Measurements from ENCODE around the gene HSD11B1. TPM values are rescaled to one million over a fixed set of nuclear protein-coding genes. Genes with fewer than 3 reads are reported as not detected.

Gene HSD11B1
- polyA plus RNA-seq, 1 experiment: 4.7 TPM

GRCh38 chr1:209728466-209728865 lies 23.8 kb downstream of the HSD11B1 start:
- H3K27me3 ChIP-seq (ENCODE audit: control insufficient read depth, insufficient read depth, low read length): no peaks in the 10 kb centered on the region
- ChIA-PET CTCF (interaction anchor here (1.0 to 1.6 kb wide), 8 partner anchors 20 to 1765 kb away, joined by 3 to 9 read pairs (median 4); no protein-coding TSS in a partner anchor), POLR2A (interaction anchor here (0.7 kb wide), 1 partner anchor 310 kb away, joined by 4 read pairs; no protein-coding TSS in a partner anchor)
- TF ChIP-seq CTCF (IDR thresholded peaks at IDR 0.05; ENCODE audit: low read depth, low read length): no peak
- no peak overlapping the region for H3K4me3 ChIP-seq (ENCODE audit: low read depth, low read length)
- DNase-seq (ENCODE audit: low read depth, low spot score): no peak
- no peaks in the 10 kb centered on the region for H3K9me3 ChIP-seq (ENCODE audit: control insufficient read depth, insufficient read depth, low read length)
- no peak overlapping the region for H3K27ac ChIP-seq (ENCODE audit: low read depth, low read length)

- H3K4me3 ChIP-seq (ENCODE audit: low read depth, low read length): no peak overlapping the region
- CTCF ChIA-PET: interaction anchor here (1.4 to 1.6 kb wide), 2 partner anchors 82 to 102 kb away, joined by 3 to 4 read pairs; no protein-coding TSS in a partner anchor
- POLR2A ChIA-PET: interaction anchor here (0.7 kb wide), 1 partner anchor 309 kb away, joined by 4 read pairs; no protein-coding TSS in a partner anchor
- no peak for TF ChIP-seq CTCF (IDR thresholded peaks at IDR 0.05; ENCODE audit: low read depth, low read length)
- no peaks in the 10 kb centered on the region for H3K9me3 ChIP-seq (ENCODE audit: control insufficient read depth, insufficient read depth, low read length)
- DNase-seq (ENCODE audit: low read depth, low spot score): no peak
- no peaks in the 10 kb centered on the region for H3K27me3 ChIP-seq (ENCODE audit: control insufficient read depth, insufficient read depth, low read length)
- H3K27ac ChIP-seq (ENCODE audit: low read depth, low read length): no peak overlapping the region
Observed at GRCh38 chr1:209729436-209729835, 24.8 kb downstream of the HSD11B1 start.

GRCh38 chr1:209732725-209733124 lies 28.1 kb downstream of the HSD11B1 start:
- H3K27me3 ChIP-seq (ENCODE audit: control insufficient read depth, insufficient read depth, low read length): no peaks in the 10 kb centered on the region
- no peak for TF ChIP-seq CTCF (IDR thresholded peaks at IDR 0.05; ENCODE audit: low read depth, low read length)
- H3K4me3 ChIP-seq (ENCODE audit: low read depth, low read length): no peak overlapping the region
- ChIA-PET CTCF (no interaction called here), POLR2A (no interaction called here)
- no peak for DNase-seq (ENCODE audit: low read depth, low spot score)
- H3K9me3 ChIP-seq (ENCODE audit: control insufficient read depth, insufficient read depth, low read length): no peaks in the 10 kb centered on the region
- H3K27ac ChIP-seq (ENCODE audit: low read depth, low read length): no peak overlapping the region

GRCh38 chr1:209733409-209734192 lies 29.0 kb downstream of the HSD11B1 start:
- TF ChIP-seq CTCF (IDR thresholded peaks at IDR 0.05; ENCODE audit: low read depth, low read length): no peak
- DNase-seq (ENCODE audit: low read depth, low spot score): no peak
- H3K9me3 ChIP-seq (ENCODE audit: control insufficient read depth, insufficient read depth, low read length): no peaks in the 10 kb centered on the region
- POLR2A ChIA-PET: no interaction called here
- no peak overlapping the region for H3K4me3 ChIP-seq (ENCODE audit: low read depth, low read length)
- no peaks in the 10 kb centered on the region for H3K27me3 ChIP-seq (ENCODE audit: control insufficient read depth, insufficient read depth, low read length)
- CTCF ChIA-PET: interaction anchor here (0.7 to 1.9 kb wide), 3 partner anchors 9 to 157 kb away, joined by 3 to 6 read pairs (median 4); no protein-coding TSS in a partner anchor
- H3K27ac ChIP-seq (ENCODE audit: low read depth, low read length): no peak overlapping the region

- H3K27me3 ChIP-seq (ENCODE audit: control insufficient read depth, insufficient read depth, low read length): no peaks in the 10 kb centered on the region
- H3K4me3 ChIP-seq (ENCODE audit: low read depth, low read length): no peak overlapping the region
- ChIA-PET POLR2A (no interaction called here), CTCF (no interaction called here)
- TF ChIP-seq CTCF (IDR thresholded peaks at IDR 0.05; ENCODE audit: low read depth, low read length): no peak
- no peak overlapping the region for H3K27ac ChIP-seq (ENCODE audit: low read depth, low read length)
- no peaks in the 10 kb centered on the region for H3K9me3 ChIP-seq (ENCODE audit: control insufficient read depth, insufficient read depth, low read length)
- DNase-seq (ENCODE audit: low read depth, low spot score): no peak
Observed at GRCh38 chr1:209736490-209737117, 32.0 kb downstream of the HSD11B1 start.

Measured in AG04450 (cell line).